ENCODE measurements around the gene R3HDM2. TPM values are rescaled to one million over a fixed set of nuclear protein-coding genes. Genes with fewer than 3 reads are reported as not detected.

The R3HDM2 gene
- total RNA-seq, 1 experiment from 2014 or later, result 45.4 TPM

GRCh38 chr12:57229634-57230380, 201.0 kb downstream of the R3HDM2 start, which contains the start of gene SHMT2:
Gene SHMT2, plus strand, starts transcription at chr12:57229711. Its CDS starts 68 bp downstream, at chr12:57229779.
- peak within 1 kb of the TSS; percentile 71 to 86 for H3K4me3 ChIP-seq (replicated peaks in 1 of 2; ENCODE audit: low read depth in 1 of 2, low read length in 2 of 2)
- peaks cover 30% of the 10 kb centered on the region for H3K79me2 ChIP-seq (ENCODE audit: insufficient read depth, low read length)
- no peaks in the 10 kb centered on the region for H3K9me3 ChIP-seq (ENCODE audit: control insufficient read depth in 1 of 2, insufficient read depth in 1 of 2, low read depth in 1 of 2, low read length in 2 of 2)
- RAD21 ChIA-PET (ENCODE audit: low non-redundant PET in 1 of 2, low total read pairs in 2 of 2, uncharacterized antibody in 2 of 2, unreplicated experiment in 2 of 2), result no interaction called here
- CTCF ChIA-PET, result interaction anchor here (0.8 to 3.3 kb wide), 6 partner anchors 9 to 229 kb away, joined by 3 to 64 read pairs (median 15); partner anchors contain the start of gene GLI1
- no peak within 1 kb of the TSS for H2AFZ ChIP-seq (ENCODE audit: low read depth, low read length, poor library complexity, severe bottlenecking)
- peak within 1 kb of the TSS; percentile 93 for H3K9ac ChIP-seq (ENCODE audit: low read length)
- peak; percentile 91 for DNase-seq (ENCODE audit: low read depth, low spot score)
- H3K9me2 ChIP-seq (ENCODE audit: insufficient read depth), result no peaks in the 10 kb centered on the region
- H4K20me1 ChIP-seq (ENCODE audit: insufficient read depth), result no peaks in the 10 kb centered on the region
- peak; percentile 80 for ATAC-seq
- H3K4me1 ChIP-seq (ENCODE audit: control insufficient read depth in 1 of 2, insufficient read depth in 2 of 2, low read length in 2 of 2), result peaks cover 6 to 17% of the 10 kb centered on the region in 2 experiments; a peak in 3 of 4 replicates
- peaks cover 15 to 34% of the 10 kb centered on the region in 2 experiments for H3K36me3 ChIP-seq (ENCODE audit: control insufficient read depth in 1 of 2, insufficient read depth in 2 of 2, low read length in 2 of 2)
- BruUV-seq (replicated peaks), result no TSS peak
- POLR2A ChIA-PET, result interaction anchor here (0.6 to 2.3 kb wide), 8 partner anchors 10 to 225 kb away, joined by 3 to 16 read pairs (median 4); partner anchors contain the start of genes INHBE and STAT6
- intact Hi-C loops (cut with micrococcal nuclease), result no loop called here
- H3K27ac ChIP-seq (ENCODE audit: low read depth, low read length), result peak within 1 kb of the TSS; percentile 88
- TF ChIP-seq YY1 (IDR thresholded peaks at IDR 0.05; ENCODE audit: extremely low read depth, insufficient replicate concordance, low read depth, low read length) (no peak), ZFX (IDR thresholded peaks at IDR 0.05) (peak; percentile 64; the same call in 1 of the 2 replicates), MAX (IDR thresholded peaks at IDR 0.05) (peak; percentile 66; the same call in 1 of the 2 replicates), FOSL1 (IDR thresholded peaks at IDR 0.05; ENCODE audit: low read depth) (no peak), POLR2A (IDR thresholded peaks at IDR 0.05; ENCODE audit: borderline replicate concordance, extremely low read depth, insufficient read depth, insufficient read length) (peak; percentile 62), POLR2AphosphoS5 (IDR thresholded peaks at IDR 0.05; ENCODE audit: low read depth, low read length) (peak; percentile 86), RAD21 (IDR thresholded peaks at IDR 0.05; ENCODE audit: low read depth) (no peak), TCF7L2 (IDR thresholded peaks at IDR 0.05; ENCODE audit: borderline replicate concordance, extremely low read depth, insufficient read depth, insufficient read length) (peak; percentile 14)
- H3K4me2 ChIP-seq (ENCODE audit: low read length), result peak within 1 kb of the TSS; percentile 94
- H3K27me3 ChIP-seq (ENCODE audit: insufficient read depth, low read length), result no peaks in the 10 kb centered on the region

Measured in HCT116 (cell line).